NCI-H526 (cell line): ENCODE data around the gene HAPLN1.
"Not testable (repeated sequence)": the region's sequence is repeated elsewhere in the genome, so short reads cannot be mapped to it uniquely, and the experiment has no call there.

Experiments
- DNase-seq, 2 experiments: peaks; one replicate each; lab custom pipeline; 2025; lab: John Stamatoyannopoulos, UW

Gene HAPLN1

GRCh38 chr5:83720836-83721537 is at the start of gene HAPLN1:
Gene HAPLN1 (minus strand): TSS chr5:83720855. CDS start chr5:83673523, 47,332 bp downstream.
- DNase-seq = no peak

- no peak for DNase-seq
Observed at GRCh38 chr5:83767409-83767992, 46.8 kb upstream of the HAPLN1 start.

- DNase-seq = no peak
Observed at GRCh38 chr5:83764101-83764500, 43.4 kb upstream of the HAPLN1 start.

- no peak for DNase-seq
Observed at GRCh38 chr5:83760579-83760978, 39.9 kb upstream of the HAPLN1 start.

- DNase-seq = no peak
Observed at GRCh38 chr5:83752700-83753099, 32.0 kb upstream of the HAPLN1 start.

GRCh38 chr5:83751201-83751600 is 30.5 kb upstream of the HAPLN1 start:
- no peak for DNase-seq

- no peak for DNase-seq
Observed at GRCh38 chr5:83750749-83751148, 30.1 kb upstream of the HAPLN1 start.

- no peak for DNase-seq
Observed at GRCh38 chr5:83745816-83746215, 25.2 kb upstream of the HAPLN1 start.

- no peak for DNase-seq
Observed at GRCh38 chr5:83744821-83745220, 24.2 kb upstream of the HAPLN1 start.

GRCh38 chr5:83742089-83742488 is 21.4 kb upstream of the HAPLN1 start:
- DNase-seq = peak in 1 of 2 experiments; percentile 18

GRCh38 chr5:83741571-83741970 is 20.9 kb upstream of the HAPLN1 start:
- no peak for DNase-seq

GRCh38 chr5:83740741-83741140 is 20.1 kb upstream of the HAPLN1 start:
- DNase-seq = no peak

GRCh38 chr5:83736169-83736568 is 15.5 kb upstream of the HAPLN1 start:
- DNase-seq = not testable (repeated sequence)

GRCh38 chr5:83735058-83735457 is 14.4 kb upstream of the HAPLN1 start:
- DNase-seq = not testable (repeated sequence)

GRCh38 chr5:83731638-83732037 is 11.0 kb upstream of the HAPLN1 start:
- no peak for DNase-seq

- DNase-seq = no peak
Observed at GRCh38 chr5:83729362-83729761, 8.7 kb upstream of the HAPLN1 start.

- no peak for DNase-seq
Observed at GRCh38 chr5:83726912-83727311, 6.3 kb upstream of the HAPLN1 start.

GRCh38 chr5:83724935-83725334 is 4.3 kb upstream of the HAPLN1 start:
- DNase-seq = no peak

- DNase-seq = no peak
Observed at GRCh38 chr5:83724001-83724400, 3.3 kb upstream of the HAPLN1 start.

- DNase-seq = no peak
Observed at GRCh38 chr5:83723031-83723430, 2.4 kb upstream of the HAPLN1 start.

GRCh38 chr5:83721953-83722901 is 1.6 kb upstream of the HAPLN1 start:
- peak; percentile 63 to 85 for DNase-seq

- DNase-seq = no peak
Observed at GRCh38 chr5:83718936-83719495, 1.6 kb downstream of the HAPLN1 start.
